BLaER1 treated with 17β-estradiol and CSF1 and Interleukin-3, amounts not matched to agents 10 nM and 100 nM (cell line): Measurements from ENCODE around the gene PTPN3.
"Not testable (repeated sequence)": the region's sequence is repeated elsewhere in the genome, so short reads cannot be mapped to it uniquely, and the experiment has no call there.

Source experiments
- H3K27ac ChIP-seq, 11 experiments: shearing (Covaris generic); formaldehyde crosslinking; 2 replicates each; pipeline ENCODE4 v1.8.1; 2022
- H3K27me3 ChIP-seq, 11 experiments: shearing (Covaris generic); formaldehyde crosslinking; 2 replicates each; pipeline ENCODE4 v1.8.1; 2022
- H3K36me3 ChIP-seq, 11 experiments: shearing (Covaris generic); formaldehyde crosslinking; 2 replicates each; pipeline ENCODE4 v1.8.1; 2022
- H3K4me1 ChIP-seq, 10 experiments: shearing (Covaris generic); formaldehyde crosslinking; 2 replicates each; pipeline ENCODE4 v1.8.1; 2022
- H3K4me2 ChIP-seq, 11 experiments: shearing (Covaris generic); formaldehyde crosslinking; 2 replicates each; pipeline ENCODE4 v1.8.1; 2022
- H3K4me3 ChIP-seq, 10 experiments: shearing (Covaris generic); formaldehyde crosslinking; 2 replicates each; pipeline ENCODE4 v1.8.1; 2022
- H3K9ac ChIP-seq, 11 experiments: shearing (Covaris generic); formaldehyde crosslinking; 2 replicates each; pipeline ENCODE4 v1.8.1; 2022
- H3K9me3 ChIP-seq, 11 experiments: shearing (Covaris generic); formaldehyde crosslinking; replicated peaks in 1 of 11; 2 replicates each; pipeline ENCODE4 v1.8.1; 2022
- H4K20me1 ChIP-seq, 11 experiments: shearing (Covaris generic); formaldehyde crosslinking; 2 replicates each; pipeline ENCODE4 v1.8.1; 2022
- Cebpa-rat ChIP-seq, 11 experiments: shearing (Covaris generic); IDR thresholded peaks; 2 replicates each; pipeline ENCODE4 v1.8.1; 2022

Gene PTPN3

DNA sequence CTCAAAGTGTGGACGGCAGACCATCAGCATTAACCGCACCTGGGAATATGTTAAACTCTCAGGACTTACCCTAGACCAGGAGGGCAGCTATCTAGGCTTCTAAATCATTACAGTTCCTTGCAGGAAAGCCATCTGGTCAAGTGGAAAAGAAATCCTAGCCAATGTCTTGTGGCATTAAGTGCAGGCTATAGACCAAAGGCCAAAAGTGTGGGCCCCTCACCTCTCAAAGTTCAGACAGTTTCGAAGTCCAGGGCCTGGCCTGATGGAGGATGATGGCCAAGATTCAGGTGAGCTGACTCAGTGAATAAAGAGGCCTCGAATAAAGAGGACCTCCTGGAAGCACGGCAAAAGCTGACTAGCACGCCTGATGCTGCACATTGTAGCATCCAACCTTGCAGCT lies 24.0 kb upstream of the PTPN3 start:
- Histone ChIP-seq H3K9me3 (no peaks in the 10 kb centered on the region), H3K27ac (no peak overlapping the region), H3K4me3 (no peak overlapping the region), H3K9ac (no peak overlapping the region), H3K4me2 (no peak overlapping the region), H3K36me3 (no peaks in the 10 kb centered on the region), H3K27me3 (no peaks in the 10 kb centered on the region), H4K20me1 (peaks cover 0 to 2% (median 0%) of the 10 kb centered on the region in 11 experiments; a peak in 1 of 22 replicates), H3K4me1 (peaks cover 0 to 15% (median 0%) of the 10 kb centered on the region in 10 experiments; a peak in 6 of 20 replicates)
- TF ChIP-seq Cebpa-rat (IDR thresholded peaks at IDR 0.05), result no peak

GRCh38 chr9:109520475-109521132 lies 22.5 kb upstream of the PTPN3 start:
- peaks cover 0 to 2% (median 0%) of the 10 kb centered on the region in 11 experiments; a peak in 1 of 22 replicates for H4K20me1 ChIP-seq
- no peak overlapping the region for H3K27ac ChIP-seq
- H3K4me3 ChIP-seq, result no peak overlapping the region
- H3K4me2 ChIP-seq, result no peak overlapping the region
- no peaks in the 10 kb centered on the region for H3K9me3 ChIP-seq
- TF ChIP-seq Cebpa-rat (IDR thresholded peaks at IDR 0.05), result no peak
- no peaks in the 10 kb centered on the region for H3K36me3 ChIP-seq
- no peak overlapping the region for H3K9ac ChIP-seq
- H3K27me3 ChIP-seq, result no peaks in the 10 kb centered on the region
- H3K4me1 ChIP-seq, result peaks cover 0 to 15% (median 0%) of the 10 kb centered on the region in 10 experiments; a peak in 6 of 20 replicates

GRCh38 chr9:109519366-109519765 lies 21.3 kb upstream of the PTPN3 start:
- Histone ChIP-seq H3K4me1 (peaks cover 0 to 15% (median 0%) of the 10 kb centered on the region in 10 experiments; a peak in 6 of 20 replicates), H3K27me3 (no peaks in the 10 kb centered on the region), H3K4me3 (no peak overlapping the region), H3K36me3 (no peaks in the 10 kb centered on the region), H3K27ac (no peak overlapping the region), H4K20me1 (peaks cover 0 to 2% (median 0%) of the 10 kb centered on the region in 11 experiments; a peak in 1 of 22 replicates), H3K9me3 (no peaks in the 10 kb centered on the region), H3K9ac (no peak overlapping the region), H3K4me2 (peak overlapping the region in 1 of 11 experiments; percentile 32; a peak in 1 of 22 replicates)
- TF ChIP-seq Cebpa-rat (IDR thresholded peaks at IDR 0.05), result no peak

DNA sequence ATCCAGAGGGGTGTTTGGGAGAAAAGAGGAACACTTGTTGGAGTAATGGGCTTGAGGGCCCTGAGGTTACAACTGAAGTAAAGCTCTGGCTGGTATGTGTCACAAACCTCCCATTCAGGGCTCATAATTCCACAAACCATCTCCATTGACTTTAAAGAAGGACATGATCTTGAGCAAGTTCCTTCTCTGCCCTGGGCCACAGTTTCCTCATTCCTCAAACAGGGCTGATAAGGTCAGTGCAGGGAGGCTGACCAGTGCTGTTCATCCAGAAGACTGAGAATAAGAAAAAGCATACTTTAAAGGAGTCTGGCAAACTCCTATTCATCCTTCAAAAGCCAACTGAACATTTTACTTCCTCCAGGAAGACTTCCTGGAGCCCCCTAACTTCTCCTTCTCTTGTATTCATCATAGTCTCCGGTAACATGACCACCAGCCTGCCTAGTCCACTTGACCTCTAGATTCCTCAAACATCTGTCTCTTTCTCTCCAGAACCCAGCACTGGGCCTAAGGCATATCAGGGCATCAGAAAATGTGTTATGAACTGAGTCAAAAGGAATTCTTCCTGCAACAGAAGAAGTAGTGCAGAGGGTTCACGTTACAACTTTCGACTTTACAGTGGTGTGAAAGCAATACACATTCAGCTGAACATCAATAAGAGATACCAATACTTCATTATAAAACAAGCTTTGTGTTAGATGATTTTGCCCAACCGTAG lies 20.7 kb upstream of the PTPN3 start:
- peaks cover 0 to 2% (median 0%) of the 10 kb centered on the region in 11 experiments; a peak in 1 of 22 replicates for H4K20me1 ChIP-seq
- peak overlapping the region in 2 of 11 experiments; percentile 5 to 47; a peak in 2 of 22 replicates for H3K4me2 ChIP-seq
- no peak overlapping the region for H3K9ac ChIP-seq
- no peaks in the 10 kb centered on the region for H3K36me3 ChIP-seq
- TF ChIP-seq Cebpa-rat (IDR thresholded peaks at IDR 0.05), result no peak
- no peak overlapping the region for H3K27ac ChIP-seq
- no peaks in the 10 kb centered on the region for H3K27me3 ChIP-seq
- H3K4me1 ChIP-seq, result peaks cover 0 to 15% (median 0%) of the 10 kb centered on the region in 10 experiments; a peak in 6 of 20 replicates
- H3K9me3 ChIP-seq, result no peaks in the 10 kb centered on the region
- no peak overlapping the region for H3K4me3 ChIP-seq

GRCh38 chr9:109517901-109518377 lies 19.8 kb upstream of the PTPN3 start:
- H3K9me3 ChIP-seq, result no peaks in the 10 kb centered on the region
- H3K4me3 ChIP-seq, result no peak overlapping the region
- H3K4me2 ChIP-seq, result peak overlapping the region in 2 of 11 experiments; percentile 5 to 47; a peak in 1 of 22 replicates
- no peak overlapping the region for H3K9ac ChIP-seq
- no peaks in the 10 kb centered on the region for H3K27me3 ChIP-seq
- peaks cover 0 to 15% (median 2%) of the 10 kb centered on the region in 10 experiments; a peak in 15 of 20 replicates for H3K4me1 ChIP-seq
- no peaks in the 10 kb centered on the region for H3K36me3 ChIP-seq
- H3K27ac ChIP-seq, result no peak overlapping the region
- peaks cover 0 to 2% (median 0%) of the 10 kb centered on the region in 11 experiments; a peak in 1 of 22 replicates for H4K20me1 ChIP-seq
- TF ChIP-seq Cebpa-rat (IDR thresholded peaks at IDR 0.05), result no peak

DNA sequence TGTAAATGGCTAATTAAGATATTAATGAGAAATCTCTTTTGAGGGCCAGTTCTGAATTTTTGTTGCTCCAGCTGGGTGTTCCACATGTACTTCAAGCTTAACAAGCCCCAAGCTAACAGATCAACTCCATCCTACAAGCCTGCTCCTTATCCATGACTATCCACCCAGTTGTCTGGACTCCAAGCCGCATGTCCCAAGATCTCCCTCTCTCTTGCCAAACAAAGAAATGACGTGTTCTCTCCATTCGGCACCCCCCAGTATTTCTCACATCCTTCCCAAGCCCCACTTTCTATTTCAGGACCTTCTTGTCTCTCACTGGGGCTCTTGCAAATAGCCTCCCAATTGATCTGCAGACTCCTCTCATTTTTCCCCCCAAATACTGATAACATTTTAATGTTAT lies 15.8 kb upstream of the PTPN3 start:
- Histone ChIP-seq H3K4me2 (no peak overlapping the region), H3K27ac (no peak overlapping the region), H3K9me3 (no peaks in the 10 kb centered on the region), H4K20me1 (no peaks in the 10 kb centered on the region), H3K4me3 (no peak overlapping the region), H3K9ac (no peak overlapping the region), H3K4me1 (peaks cover 0 to 15% (median 11%) of the 10 kb centered on the region in 10 experiments; a peak in 16 of 20 replicates), H3K27me3 (no peaks in the 10 kb centered on the region), H3K36me3 (no peaks in the 10 kb centered on the region)
- no peak for TF ChIP-seq Cebpa-rat (IDR thresholded peaks at IDR 0.05)

DNA sequence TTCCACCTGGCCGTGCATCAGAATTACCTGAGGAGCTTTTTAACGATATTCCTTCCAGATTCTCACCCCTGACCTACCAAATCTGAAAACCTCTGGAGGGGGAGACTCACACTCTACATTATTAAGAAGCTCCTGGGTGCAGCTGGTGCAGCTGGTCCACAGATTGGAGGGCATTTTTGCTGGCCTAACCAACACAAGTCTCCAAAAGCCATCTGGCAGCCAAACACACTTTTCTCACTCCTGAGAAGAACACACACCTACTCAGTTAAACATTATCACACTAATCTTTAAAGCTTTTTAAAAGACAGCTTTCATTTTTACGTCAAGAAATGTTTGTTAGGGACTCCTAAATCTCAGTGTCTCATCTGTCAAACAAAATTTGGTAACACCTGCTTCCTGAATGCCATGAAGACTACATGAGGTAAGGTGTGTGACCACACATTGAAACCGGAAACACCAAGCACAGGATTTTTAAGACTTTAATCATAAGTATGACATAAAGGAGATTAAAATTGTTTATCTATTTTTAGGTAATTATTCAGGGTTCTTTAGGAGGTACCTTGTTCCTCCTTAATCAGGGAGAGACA lies 14.2 kb upstream of the PTPN3 start:
- no peaks in the 10 kb centered on the region for H3K9me3 ChIP-seq
- peak overlapping the region in 7 of 11 experiments; percentile 17 to 47 (median 39); a peak in 14 of 22 replicates for H3K4me2 ChIP-seq
- H3K27ac ChIP-seq, result no peak overlapping the region
- H3K4me3 ChIP-seq, result no peak overlapping the region
- TF ChIP-seq Cebpa-rat (IDR thresholded peaks at IDR 0.05), result no peak
- H3K36me3 ChIP-seq, result no peaks in the 10 kb centered on the region
- H3K4me1 ChIP-seq, result peaks cover 0 to 19% (median 15%) of the 10 kb centered on the region in 10 experiments; a peak in 14 of 20 replicates
- no peaks in the 10 kb centered on the region for H4K20me1 ChIP-seq
- no peaks in the 10 kb centered on the region for H3K27me3 ChIP-seq
- H3K9ac ChIP-seq, result no peak overlapping the region

GRCh38 chr9:109510506-109510905 lies 12.4 kb upstream of the PTPN3 start:
- no peak overlapping the region for H3K4me3 ChIP-seq
- TF ChIP-seq Cebpa-rat (IDR thresholded peaks at IDR 0.05), result no peak
- H3K9ac ChIP-seq, result no peak overlapping the region
- H3K36me3 ChIP-seq, result no peaks in the 10 kb centered on the region
- peaks cover 0 to 3% (median 0%) of the 10 kb centered on the region in 11 experiments; a peak in 1 of 22 replicates for H3K27me3 ChIP-seq
- no peak overlapping the region for H3K27ac ChIP-seq
- no peaks in the 10 kb centered on the region for H4K20me1 ChIP-seq
- peaks cover 7 to 36% (median 32%) of the 10 kb centered on the region in 10 experiments; a peak in 17 of 20 replicates for H3K4me1 ChIP-seq
- H3K4me2 ChIP-seq, result no peak overlapping the region
- H3K9me3 ChIP-seq, result no peaks in the 10 kb centered on the region

DNA sequence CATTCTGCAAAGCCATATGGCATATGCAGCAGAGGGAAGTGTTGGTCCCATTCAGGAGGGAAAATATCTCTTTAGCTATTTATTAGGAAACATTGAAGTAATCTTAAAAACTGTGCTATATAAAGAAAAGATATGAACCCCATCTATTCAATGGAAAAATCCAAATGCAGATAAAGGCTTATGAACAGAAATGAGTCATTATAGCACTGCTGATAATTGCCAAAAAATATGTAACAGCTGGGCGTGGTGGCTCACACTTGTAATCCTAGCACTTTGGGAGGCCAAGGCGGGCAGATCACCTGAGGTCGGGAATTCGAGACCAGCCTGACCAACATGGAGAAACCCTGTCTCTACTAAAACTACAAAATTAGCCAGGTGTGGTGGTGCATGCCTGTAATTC lies 11.9 kb upstream of the PTPN3 start:
- H3K4me2 ChIP-seq, H3K27ac ChIP-seq, H3K4me3 ChIP-seq, H3K27me3 ChIP-seq, H3K9ac ChIP-seq, H4K20me1 ChIP-seq, H3K36me3 ChIP-seq, H3K9me3 ChIP-seq: not testable (repeated sequence)
- peaks cover 7 to 41% (median 35%) of the 10 kb centered on the region in 10 experiments; a peak in 17 of 20 replicates for H3K4me1 ChIP-seq
